Liver (tissue), 3 donors: Measurements from ENCODE around the gene SH3RF3.

Experiments used
- ATF3 ChIP-seq: IDR thresholded peaks from 2 replicates; pipeline ENCODE4 v1.6.1; 2016; ENCODE audit warnings: antibody characterized with exemption
- CTCF ChIP-seq: fragments of 150-350 bp; IDR thresholded peaks from 2 replicates; pipeline ENCODE4 v1.5.1; 2017; ENCODE audit warnings: improper control_type of control experiment, low read depth, low read length; ENCODE audit not compliant: missing input control
- EGR1 ChIP-seq, 2 donors: IDR thresholded peaks; 2 replicates each; pipeline ENCODE4 v1.6.1; 2016 to 2018; ENCODE audit warnings: antibody characterized with exemption in 2 of 2, low read depth in 2 of 2
- GABPA ChIP-seq, 2 donors: IDR thresholded peaks in 1 of 2; conservative IDR thresholded peaks in 1 of 2; 2 replicates each; pipeline ENCODE4 v1.6.1; 2016; ENCODE audit warnings: antibody characterized with exemption in 2 of 2, mild to moderate bottlenecking in 1 of 2, moderate library complexity in 1 of 2
- JUND ChIP-seq, 2 donors: IDR thresholded peaks; 2 replicates each; pipeline ENCODE4 v1.6.1; 2016; ENCODE audit warnings: antibody characterized with exemption in 2 of 2
- RAD21 ChIP-seq, 2 donors: IDR thresholded peaks; 2 replicates each; pipeline ENCODE4 v1.6.1; 2016; ENCODE audit warnings: antibody characterized with exemption in 2 of 2, mild to moderate bottlenecking in 2 of 2
- REST ChIP-seq: IDR thresholded peaks from 2 replicates; pipeline ENCODE4 v1.6.1; 2016; ENCODE audit warnings: antibody characterized with exemption, mild to moderate bottlenecking
- RXRA ChIP-seq, 2 donors: IDR thresholded peaks; 2 replicates each; pipeline ENCODE4 v1.6.1; 2017 to 2018; ENCODE audit warnings: antibody characterized with exemption in 2 of 2, mild to moderate bottlenecking in 1 of 2
- YY1 ChIP-seq: IDR thresholded peaks from 2 replicates; pipeline ENCODE4 v1.6.1; 2016; ENCODE audit warnings: antibody characterized with exemption, mild to moderate bottlenecking
- ZBTB33 ChIP-seq: IDR thresholded peaks from 2 replicates; pipeline ENCODE4 v1.6.1; 2016; ENCODE audit warnings: antibody characterized with exemption
- donor health status: healthy.
- donor health status: healthy.

GRCh38 chr2:109297566-109298490 lies 168.8 kb downstream of the SH3RF3 start:
- TF ChIP-seq CTCF = no peak
- TF ChIP-seq REST = no peak
- no peak for TF ChIP-seq ZBTB33
- TF ChIP-seq ATF3 = no peak
- no peak for TF ChIP-seq GABPA (IDR thresholded peaks at IDR 0.05 in 1 of 2, conservative IDR thresholded peaks at IDR 0.05 in 1 of 2)
- no peak for TF ChIP-seq RAD21 (IDR thresholded peaks at IDR 0.05)
- no peak for TF ChIP-seq JUND (IDR thresholded peaks at IDR 0.05)
- TF ChIP-seq RXRA (IDR thresholded peaks at IDR 0.05) = no peak
- TF ChIP-seq YY1 = no peak
- TF ChIP-seq EGR1 (IDR thresholded peaks at IDR 0.05; ENCODE audit: low read depth in 2 of 2) = no peak
